ENCODE measurements around the gene TMEM74B. TPM values are rescaled to one million over a fixed set of nuclear protein-coding genes. Genes with fewer than 3 reads are reported as not detected.

TMEM74B gene
- polyA plus RNA-seq, 1 experiment: not detected

- H3K27me3 ChIP-seq (ENCODE audit: control insufficient read depth, insufficient read depth, low read length): no peaks in the 10 kb centered on the region
- H3K4me3 ChIP-seq (ENCODE audit: low read depth, low read length): no peak overlapping the region
- H3K27ac ChIP-seq (ENCODE audit: low read depth, low read length): no peak overlapping the region
- POLR2A ChIA-PET: no interaction called here
- DNase-seq (ENCODE audit: low read depth, low spot score): no peak
- no peak for TF ChIP-seq CTCF (IDR thresholded peaks at IDR 0.05; ENCODE audit: low read depth, low read length)
- no peaks in the 10 kb centered on the region for H3K9me3 ChIP-seq (ENCODE audit: control insufficient read depth, insufficient read depth, low read length)
- CTCF ChIA-PET: no interaction called here
These were observed 18.8 kb downstream of the TMEM74B start for GRCh38 chr20:1165941-1166340.

GRCh38 chr20:1165521-1165920 is 19.3 kb downstream of the TMEM74B start:
- ChIA-PET CTCF (no interaction called here), POLR2A (no interaction called here)
- TF ChIP-seq CTCF (IDR thresholded peaks at IDR 0.05; ENCODE audit: low read depth, low read length): no peak
- H3K9me3 ChIP-seq (ENCODE audit: control insufficient read depth, insufficient read depth, low read length): no peaks in the 10 kb centered on the region
- no peak overlapping the region for H3K27ac ChIP-seq (ENCODE audit: low read depth, low read length)
- no peak overlapping the region for H3K4me3 ChIP-seq (ENCODE audit: low read depth, low read length)
- no peak for DNase-seq (ENCODE audit: low read depth, low spot score)
- H3K27me3 ChIP-seq (ENCODE audit: control insufficient read depth, insufficient read depth, low read length): no peaks in the 10 kb centered on the region

- Histone ChIP-seq H3K9me3 (ENCODE audit: control insufficient read depth, insufficient read depth, low read length) (no peaks in the 10 kb centered on the region), H3K27me3 (ENCODE audit: control insufficient read depth, insufficient read depth, low read length) (no peaks in the 10 kb centered on the region), H3K27ac (ENCODE audit: low read depth, low read length) (no peak overlapping the region), H3K4me3 (ENCODE audit: low read depth, low read length) (no peak overlapping the region)
- no peak for DNase-seq (ENCODE audit: low read depth, low spot score)
- TF ChIP-seq CTCF (IDR thresholded peaks at IDR 0.05; ENCODE audit: low read depth, low read length): no peak
- CTCF ChIA-PET: no interaction called here
- POLR2A ChIA-PET: no interaction called here
These were observed 19.9 kb downstream of the TMEM74B start for GRCh38 chr20:1164871-1165270.

GRCh38 chr20:1163653-1164052 is 21.1 kb downstream of the TMEM74B start:
- Histone ChIP-seq H3K27ac (ENCODE audit: low read depth, low read length) (no peak overlapping the region), H3K9me3 (ENCODE audit: control insufficient read depth, insufficient read depth, low read length) (no peaks in the 10 kb centered on the region), H3K27me3 (ENCODE audit: control insufficient read depth, insufficient read depth, low read length) (no peaks in the 10 kb centered on the region), H3K4me3 (ENCODE audit: low read depth, low read length) (no peak overlapping the region)
- ChIA-PET CTCF (no interaction called here), POLR2A (no interaction called here)
- TF ChIP-seq CTCF (IDR thresholded peaks at IDR 0.05; ENCODE audit: low read depth, low read length): no peak
- no peak for DNase-seq (ENCODE audit: low read depth, low spot score)

- no peaks in the 10 kb centered on the region for H3K27me3 ChIP-seq (ENCODE audit: control insufficient read depth, insufficient read depth, low read length)
- no peak overlapping the region for H3K27ac ChIP-seq (ENCODE audit: low read depth, low read length)
- H3K9me3 ChIP-seq (ENCODE audit: control insufficient read depth, insufficient read depth, low read length): no peaks in the 10 kb centered on the region
- H3K4me3 ChIP-seq (ENCODE audit: low read depth, low read length): no peak overlapping the region
- CTCF ChIA-PET: no interaction called here
- POLR2A ChIA-PET: no interaction called here
- DNase-seq (ENCODE audit: low read depth, low spot score): no peak
- no peak for TF ChIP-seq CTCF (IDR thresholded peaks at IDR 0.05; ENCODE audit: low read depth, low read length)
These were observed 21.7 kb downstream of the TMEM74B start for GRCh38 chr20:1163105-1163504.
